IMR-90 (cell line): ENCODE data around the gene EFCC1. TPM values are rescaled to one million over a fixed set of nuclear protein-coding genes. Genes with fewer than 3 reads are reported as not detected.

Source experiments
- ATAC-seq: fragments of 200-7000 bp; cut with Tn5 transposase; 2 replicates; pipeline ENCODE4 v1.9.1; 2020; ENCODE audit warnings: low read depth, mild to moderate bottlenecking, moderate library complexity
- BruUV-seq: library from RNA; stranded (reverse); fragments of 400-500 nt; replicated peaks from 2 replicates; lab custom pipeline; 2021; lab: Mats Ljungman, UMichigan
- CTCF ChIA-PET: fragments of 300-600 bp; formaldehyde crosslinking; extraction: SDS; loops from one replicate; lab custom pipeline; 2021; ENCODE audit warnings: antibody characterized with exemption; lab: Yijun Ruan, JAX
- POLR2A ChIA-PET: fragments of 300-600 bp; sonication (Branson Sonifier 250); formaldehyde crosslinking; loops from one replicate; lab custom pipeline; 2022; ENCODE audit warnings: antibody characterized with exemption; ENCODE audit not compliant: unreplicated experiment; lab: Charles Lee
- DNase-seq: peaks from one replicate; pipeline ENCODE4 v3.0.0; 2013
- H2AFZ ChIP-seq: replicated peaks from 2 replicates; pipeline ENCODE3; 2013; ENCODE audit warnings: low read length, mild to moderate bottlenecking; ENCODE audit not compliant: poor library complexity
- H2AK5ac ChIP-seq: 2 replicates; pipeline ENCODE4 v1.6.1; 2013; ENCODE audit warnings: low read depth, low read length, inconsistent platforms
- H2AK9ac ChIP-seq: replicated peaks from 2 replicates; pipeline ENCODE3; 2013; ENCODE audit warnings: mild to moderate bottlenecking, low read depth, low read length, moderate library complexity; ENCODE audit not compliant: poor library complexity
- H2BK120ac ChIP-seq: 2 replicates; pipeline ENCODE4 v1.6.1; 2013; ENCODE audit warnings: low read depth, low read length, inconsistent platforms
- H2BK15ac ChIP-seq: 3 replicates; pipeline ENCODE4 v1.6.1; 2013; ENCODE audit warnings: low read depth, low read length, inconsistent platforms
- H2BK20ac ChIP-seq: 2 replicates; pipeline ENCODE4 v1.6.1; 2013; ENCODE audit warnings: low read depth, mild to moderate bottlenecking, inconsistent platforms, low read length, moderate library complexity
- H2BK5ac ChIP-seq: 2 replicates; pipeline ENCODE4 v1.6.1; 2013; ENCODE audit warnings: mild to moderate bottlenecking, low read depth, low read length, inconsistent platforms; ENCODE audit not compliant: poor library complexity, severe bottlenecking
- H3K14ac ChIP-seq: replicated peaks from 2 replicates; pipeline ENCODE4 v1.6.1; 2013; ENCODE audit warnings: low read depth, low read length, inconsistent platforms
- H3K18ac ChIP-seq: 2 replicates; pipeline ENCODE4 v1.6.1; 2013; ENCODE audit warnings: low read depth, low read length, control low read depth
- H3K23ac ChIP-seq: 2 replicates; pipeline ENCODE4 v1.6.1; 2013; ENCODE audit warnings: low read depth, low read length, inconsistent platforms
- H3K27ac ChIP-seq: 2 replicates; pipeline ENCODE4 v1.5.1; 2013; ENCODE audit warnings: mild to moderate bottlenecking, control low read depth, low read length; ENCODE audit not compliant: insufficient read depth
- H3K27me3 ChIP-seq: 2 replicates; pipeline ENCODE4 v1.6.1; 2013; ENCODE audit warnings: low read length; ENCODE audit not compliant: control insufficient read depth, insufficient read depth
- H3K36me3 ChIP-seq: 2 replicates; pipeline ENCODE4 v1.6.1; 2013; ENCODE audit warnings: low read length, mixed read lengths; ENCODE audit not compliant: control insufficient read depth, insufficient read depth
- H3K4ac ChIP-seq: 2 replicates; pipeline ENCODE4 v1.6.1; 2013; ENCODE audit warnings: low read depth, low read length, inconsistent platforms
- H3K4me1 ChIP-seq: 2 replicates; pipeline ENCODE4 v1.6.1; 2013; ENCODE audit warnings: low read length, mixed read lengths; ENCODE audit not compliant: control insufficient read depth, insufficient read depth
- H3K4me2 ChIP-seq: 2 replicates; pipeline ENCODE4 v1.6.1; 2013; ENCODE audit warnings: low read depth, mild to moderate bottlenecking, control low read depth, low read length, moderate library complexity
- H3K4me3 ChIP-seq: 2 replicates; pipeline ENCODE4 v1.5.1; 2013; ENCODE audit warnings: low read depth, mild to moderate bottlenecking, control low read depth, low read length, moderate library complexity; ENCODE audit not compliant: insufficient read depth
- H3K56ac ChIP-seq: 2 replicates; pipeline ENCODE4 v1.6.1; 2013; ENCODE audit warnings: low read length, inconsistent platforms; ENCODE audit not compliant: insufficient read depth; ENCODE audit errors: extremely low read depth
- H3K79me1 ChIP-seq, 2 experiments: 2 replicates each; pipeline ENCODE4 v1.6.1; 2013; ENCODE audit warnings: low read length in 2 of 2, inconsistent platforms in 1 of 2, low read depth in 1 of 2
- H3K9ac ChIP-seq: 2 replicates; pipeline ENCODE4 v1.6.1; 2013; ENCODE audit warnings: low read depth, low read length, control low read depth
- H3K9me1 ChIP-seq: 2 replicates; pipeline ENCODE4 v1.6.1; 2013; ENCODE audit warnings: low read length, inconsistent platforms; ENCODE audit not compliant: insufficient read depth
- H3K9me3 ChIP-seq: 2 replicates; pipeline ENCODE4 v1.6.1; 2013; ENCODE audit warnings: low read length; ENCODE audit not compliant: control insufficient read depth, insufficient read depth
- H4K20me1 ChIP-seq: 2 replicates; pipeline ENCODE4 v1.6.1; 2013; ENCODE audit warnings: low read length, inconsistent platforms; ENCODE audit not compliant: insufficient read depth
- H4K5ac ChIP-seq: 2 replicates; pipeline ENCODE4 v1.6.1; 2013; ENCODE audit warnings: mild to moderate bottlenecking, low read depth, low read length, control low read depth
- H4K8ac ChIP-seq, 2 experiments: 2 replicates each; pipeline ENCODE4 v1.6.1; 2013; ENCODE audit warnings: low read depth in 2 of 2, low read length in 2 of 2, control low read depth in 1 of 2, inconsistent platforms in 1 of 2
- H4K91ac ChIP-seq: 2 replicates; pipeline ENCODE4 v1.6.1; 2013; ENCODE audit warnings: low read depth, low read length, inconsistent platforms; ENCODE audit not compliant: insufficient read depth
- SMC3 ChIP-seq: fragments of 150-350 bp; IDR thresholded peaks from 2 replicates; pipeline ENCODE4 v1.6.1; 2016; ENCODE audit warnings: low read depth, mild to moderate bottlenecking, antibody characterized with exemption, low read length, moderate library complexity
- WGBS, 2 experiments: methylation state at CpG; one replicate each; pipeline versions ENCODE4 v1.1.5 to v1.1.7; 2013; ENCODE audit warnings: missing lambda C conversion rate in 2 of 2; ENCODE audit not compliant: insufficient read length in 1 of 2; ENCODE audit errors: extremely low coverage in 2 of 2; 5-methylcytosine and 5-hydroxymethylcytosine counted together
- dilution Hi-C: fragments of 300-500 bp; cut with HindIII; formaldehyde crosslinking; loops from one replicate; pipeline ENCODE4 v1.14.3; 2018; ENCODE audit warnings: low sequenced_read_pairs; ENCODE audit not compliant: unreplicated experiment
- in situ Hi-C: fragments of 300-500 bp; cut with MboI; formaldehyde crosslinking; loops from 3 replicates; pipeline ENCODE4 v1.14.3; 2019; ENCODE audit warnings: low sequenced_read_pairs, inconsistent platforms, mixed read lengths
- intact Hi-C: fragments of 100-400 bp; cut with micrococcal nuclease; formaldehyde crosslinking; loops from 2 replicates; pipeline ENCODE4 v1.10.0; 2022
- polyA plus RNA-seq, 3 experiments: library from polyadenylated mRNA; depleted of rRNA; stranded (reverse); fragments of >200 nt; gene quantifications; 2 replicates each; pipeline ENCODE4 v1.2.3, GENCODE V29; 2012; ENCODE audit warnings: low replicate concordance in 1 of 3
- total RNA-seq: library from RNA; depleted of rRNA; stranded (reverse); fragments of >200 nt; gene quantifications from 2 replicates; pipeline ENCODE4 v1.2.3, GENCODE V29; 2012

The EFCC1 gene
- total and polyA plus RNA-seq, 2 of the 4 experiments (the other 2 are of a cell fraction), result not detected

DNA sequence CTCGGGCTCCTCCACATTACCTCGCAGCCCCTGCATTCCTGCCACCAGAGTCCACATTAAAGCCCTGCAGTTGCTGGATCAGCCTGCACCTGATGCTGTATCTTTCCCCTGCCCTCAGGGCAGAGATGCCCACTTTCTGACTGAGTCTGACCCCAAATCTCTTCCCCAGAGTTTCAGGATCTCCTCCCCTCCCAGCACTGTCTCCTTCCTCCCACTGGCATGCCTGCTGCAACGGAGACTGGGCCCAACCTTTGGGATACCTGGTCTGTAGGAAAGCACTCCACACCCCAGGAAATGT lies 38.9 kb downstream of the EFCC1 start:
- Histone ChIP-seq H2BK5ac (no peak overlapping the region), H2BK120ac (no peak overlapping the region), H3K4me1 (peaks cover 2% of the 10 kb centered on the region; the same call in 1 of the 2 replicates), H3K36me3 (no peaks in the 10 kb centered on the region), H3K9ac (no peak overlapping the region), H4K8ac (no peak overlapping the region), H4K5ac (no peak overlapping the region), H3K4me2 (no peak overlapping the region), H3K4me3 (no peak overlapping the region), H2BK15ac (no peak overlapping the region), H3K79me1 (no peaks in the 10 kb centered on the region), H3K18ac (no peak overlapping the region), H4K20me1 (peaks cover 5% of the 10 kb centered on the region; the same call in 1 of the 2 replicates), H3K56ac (no peak overlapping the region), H4K91ac (no peak overlapping the region), H3K9me1 (no peaks in the 10 kb centered on the region), H2AK5ac (no peak overlapping the region), H3K4ac (no peak overlapping the region), H2AK9ac (no peak overlapping the region), H3K9me3 (peaks cover 6% of the 10 kb centered on the region), H2AFZ (no peak overlapping the region), H3K23ac (no peak overlapping the region), H3K14ac (no peak overlapping the region), H3K27ac (no peak overlapping the region), H2BK20ac (no peak overlapping the region), H3K27me3 (peaks cover 36% of the 10 kb centered on the region)
- dilution Hi-C loops (no loop called here), intact Hi-C loops (no loop called here), in situ Hi-C loops (no loop called here)
- 59% methylated on average over 2 of the region's 3 CpGs; no CpG with 5 or more reads in 1 of the 2 experiments for WGBS, 2 experiments
- no peak for ATAC-seq
- ChIA-PET POLR2A (no interaction called here), CTCF (interaction anchor here (0.7 kb wide), 1 partner anchor 13 kb away, joined by 3 read pairs; no protein-coding TSS in a partner anchor)
- no peak for TF ChIP-seq SMC3
- DNase-seq, result no peak
- no TSS peak for BruUV-seq
